ENCODE data around the gene TTC24.

Gene TTC24

GRCh38 chr1:156539818-156540355, 39.6 kb upstream of the TTC24 start:
- no peak overlapping the region for H3K27ac ChIP-seq
- no peak for TF ChIP-seq ZFX (IDR thresholded peaks at IDR 0.05; ENCODE audit: borderline replicate concordance)
- TF ChIP-seq, protein P1, sequence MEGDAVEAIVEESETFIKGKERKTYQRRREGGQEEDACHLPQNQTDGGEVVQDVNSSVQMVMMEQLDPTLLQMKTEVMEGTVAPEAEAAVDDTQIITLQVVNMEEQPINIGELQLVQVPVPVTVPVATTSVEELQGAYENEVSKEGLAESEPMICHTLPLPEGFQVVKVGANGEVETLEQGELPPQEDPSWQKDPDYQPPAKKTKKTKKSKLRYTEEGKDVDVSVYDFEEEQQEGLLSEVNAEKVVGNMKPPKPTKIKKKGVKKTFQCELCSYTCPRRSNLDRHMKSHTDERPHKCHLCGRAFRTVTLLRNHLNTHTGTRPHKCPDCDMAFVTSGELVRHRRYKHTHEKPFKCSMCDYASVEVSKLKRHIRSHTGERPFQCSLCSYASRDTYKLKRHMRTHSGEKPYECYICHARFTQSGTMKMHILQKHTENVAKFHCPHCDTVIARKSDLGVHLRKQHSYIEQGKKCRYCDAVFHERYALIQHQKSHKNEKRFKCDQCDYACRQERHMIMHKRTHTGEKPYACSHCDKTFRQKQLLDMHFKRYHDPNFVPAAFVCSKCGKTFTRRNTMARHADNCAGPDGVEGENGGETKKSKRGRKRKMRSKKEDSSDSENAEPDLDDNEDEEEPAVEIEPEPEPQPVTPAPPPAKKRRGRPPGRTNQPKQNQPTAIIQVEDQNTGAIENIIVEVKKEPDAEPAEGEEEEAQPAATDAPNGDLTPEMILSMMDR (IDR thresholded peaks at IDR 0.05) = no peak

GRCh38 chr1:156540955-156541354, 38.6 kb upstream of the TTC24 start:
- no peak overlapping the region for H3K27ac ChIP-seq
- no peak for TF ChIP-seq ZFX (IDR thresholded peaks at IDR 0.05; ENCODE audit: borderline replicate concordance)
- TF ChIP-seq, protein P1 (IDR thresholded peaks at IDR 0.05) = no peak

- H3K27ac ChIP-seq = no peak overlapping the region; the same call in 1 of the 2 replicates
- TF ChIP-seq, protein P1 (IDR thresholded peaks at IDR 0.05) = no peak
- no peak for TF ChIP-seq ZFX (IDR thresholded peaks at IDR 0.05; ENCODE audit: borderline replicate concordance)
Measured at GRCh38 chr1:156543066-156543465, 36.5 kb upstream of the TTC24 start.

DNA sequence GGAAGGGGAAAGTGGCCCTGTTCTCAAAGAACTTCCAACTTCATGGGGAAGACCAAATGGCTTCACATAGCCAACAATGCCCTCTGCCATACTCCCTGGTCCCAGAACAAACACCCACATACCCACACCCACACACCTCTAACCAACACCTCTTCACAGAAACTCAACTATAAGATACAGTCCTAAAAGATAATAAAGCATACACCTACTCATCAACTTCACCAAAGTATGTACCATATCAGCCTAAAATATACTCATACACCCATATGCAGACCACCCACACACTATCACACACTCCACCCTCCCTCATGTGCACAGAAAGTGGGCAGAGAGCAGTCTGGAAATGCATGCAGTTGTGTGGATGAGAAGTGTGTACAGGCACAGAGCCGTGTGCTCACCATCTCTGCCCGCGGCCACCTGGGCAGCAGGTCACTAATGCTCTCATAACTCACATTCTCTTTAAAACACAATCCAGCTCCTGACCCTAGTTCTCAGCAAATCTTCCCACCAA, 34.9 kb upstream of the TTC24 start:
- H3K27ac ChIP-seq = no peak overlapping the region
- no peak for TF ChIP-seq ZFX (IDR thresholded peaks at IDR 0.05; ENCODE audit: borderline replicate concordance)
- TF ChIP-seq, protein P1 (IDR thresholded peaks at IDR 0.05) = no peak

GRCh38 chr1:156546267-156546666, 33.3 kb upstream of the TTC24 start:
- no peak overlapping the region for H3K27ac ChIP-seq
- TF ChIP-seq ZFX (IDR thresholded peaks at IDR 0.05; ENCODE audit: borderline replicate concordance) = no peak
- TF ChIP-seq, protein P1 (IDR thresholded peaks at IDR 0.05) = no peak

DNA sequence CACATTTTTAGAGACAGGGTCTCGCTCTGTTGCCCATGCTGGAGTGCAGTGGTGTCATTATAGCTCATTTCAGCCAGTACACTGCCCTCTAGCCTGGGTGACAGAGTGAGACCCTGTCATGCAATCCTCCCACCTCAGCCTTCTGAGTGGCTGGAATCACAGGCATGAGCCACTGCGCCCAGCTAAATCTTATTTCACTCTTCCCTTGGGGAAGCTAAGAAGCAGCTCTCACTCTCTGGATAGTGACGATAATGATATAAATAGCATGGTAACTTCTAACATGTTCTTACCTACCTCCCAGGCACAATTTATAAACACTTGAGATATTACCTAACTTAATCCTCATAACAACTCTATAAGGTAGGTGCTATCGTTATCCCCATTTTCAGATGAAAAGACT, 32.1 kb upstream of the TTC24 start:
- TF ChIP-seq, protein P1 (IDR thresholded peaks at IDR 0.05) = no peak
- no peak for TF ChIP-seq ZFX (IDR thresholded peaks at IDR 0.05; ENCODE audit: borderline replicate concordance)
- no peak overlapping the region for H3K27ac ChIP-seq

GRCh38 chr1:156547982-156548381, 31.5 kb upstream of the TTC24 start:
- no peak overlapping the region for H3K27ac ChIP-seq
- TF ChIP-seq ZFX (IDR thresholded peaks at IDR 0.05; ENCODE audit: borderline replicate concordance) = no peak
- TF ChIP-seq, protein P1 (IDR thresholded peaks at IDR 0.05) = no peak
